Colonic mucosa (tissue), 4 donors: Measurements from ENCODE around the gene CCNY. TPM values are rescaled to one million over a fixed set of nuclear protein-coding genes. Genes with fewer than 3 reads are reported as not detected.

Experiments
- DNase-seq: peaks from one replicate; pipeline ENCODE4 v3.0.0-alpha.2; 2020
- H3K27ac ChIP-seq: fragments of 200-600 bp; one replicate; pipeline ENCODE4 v1.8.0; 2021
- H3K27me3 ChIP-seq: fragments of 200-600 bp; one replicate; pipeline ENCODE4 v1.8.0; 2021
- H3K36me3 ChIP-seq: fragments of 200-600 bp; one replicate; pipeline ENCODE4 v1.8.0; 2021
- H3K4me1 ChIP-seq: fragments of 200-600 bp; one replicate; pipeline ENCODE4 v1.8.0; 2021; ENCODE audit warnings: mild to moderate bottlenecking
- H3K4me3 ChIP-seq: fragments of 200-600 bp; one replicate; pipeline ENCODE4 v1.8.0; 2021
- H3K9ac ChIP-seq, 2 donors: one replicate each; pipeline ENCODE4 v1.7.0; 2013; ENCODE audit warnings: control low read depth in 2 of 2, low read depth in 2 of 2, low read length in 2 of 2
- H3K9me3 ChIP-seq: fragments of 200-600 bp; one replicate; pipeline ENCODE4 v1.8.0; 2021
- intact Hi-C: fragments of 100-400 bp; cut with DNase I; formaldehyde crosslinking; loops from one replicate; pipeline ENCODE4 v1.14.1; 2022
- total RNA-seq, 2 donors: library from RNA; stranded (reverse); fragmentation: NEBNext Ultra II Directional in 1 of 2; extraction: Animal tissue kit (Norgen Biotek cat#: 25700) in 1 of 2; gene quantifications; one replicate each; pipeline ENCODE4 v1.2.1, GENCODE V29; 2021
- TF ChIP-seq, protein P1 (sequence below): fragments of 200-600 bp; IDR thresholded peaks from one replicate; pipeline ENCODE4 v1.8.0; 2022; ENCODE audit warnings: antibody characterized with exemption, mild to moderate bottlenecking
- donor health status: healthy.
- donor health status: DM: no; HTN: no; CAD: no.
- donor health status: DM: no; HTN: no; CAD: no.

The CCNY gene
- total RNA-seq, 2 donors from 2014 or later: 43.5 to 68.6 TPM

DNA sequence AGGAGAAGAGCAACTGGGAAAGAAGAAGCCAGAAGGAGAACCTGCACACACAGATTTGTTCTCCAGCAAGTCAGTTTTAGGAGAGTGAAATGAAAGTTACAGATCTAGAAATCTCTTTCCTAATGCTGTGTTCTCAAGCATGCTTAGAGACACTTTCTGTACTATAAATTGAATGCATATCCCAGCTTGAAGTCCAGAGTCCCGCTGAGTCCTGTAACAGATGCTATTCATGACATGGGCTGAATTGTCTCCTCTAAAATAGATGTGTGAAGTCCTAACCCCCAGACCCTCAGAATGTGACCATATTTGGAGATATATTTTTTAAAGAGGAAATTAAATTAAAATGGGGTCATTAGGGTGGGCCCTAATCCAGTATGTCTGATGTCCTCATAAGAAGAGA is 222.0 kb downstream of the CCNY start:
- intact Hi-C loops: no loop called here
- H3K36me3 ChIP-seq: no peaks in the 10 kb centered on the region

DNA sequence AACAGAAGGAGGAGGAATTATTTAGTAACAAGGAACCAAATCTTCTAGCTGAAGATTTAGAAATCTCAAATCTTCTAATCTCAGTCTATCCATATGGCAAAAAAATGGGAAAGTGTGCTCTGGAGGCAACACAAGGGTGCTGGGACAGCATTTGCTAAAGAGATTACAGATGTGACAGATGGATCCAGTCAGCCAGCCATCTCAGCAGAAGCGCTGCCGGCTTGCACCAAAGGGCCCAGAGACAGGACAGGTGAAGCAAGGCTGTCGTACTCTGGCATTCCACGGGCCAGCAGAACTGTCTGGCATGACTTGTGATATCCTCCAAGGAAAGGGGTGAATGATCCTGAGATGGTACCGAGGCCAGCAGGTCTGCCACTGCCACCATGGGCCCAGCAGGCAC is 223.1 kb downstream of the CCNY start:
- H3K4me1 ChIP-seq: no peaks in the 10 kb centered on the region
- no peaks in the 10 kb centered on the region for H3K36me3 ChIP-seq
- H3K4me3 ChIP-seq: no peak overlapping the region
- no peaks in the 10 kb centered on the region for H3K9me3 ChIP-seq
- no peak for DNase-seq
- intact Hi-C loops: no loop called here
- TF ChIP-seq, protein P1, sequence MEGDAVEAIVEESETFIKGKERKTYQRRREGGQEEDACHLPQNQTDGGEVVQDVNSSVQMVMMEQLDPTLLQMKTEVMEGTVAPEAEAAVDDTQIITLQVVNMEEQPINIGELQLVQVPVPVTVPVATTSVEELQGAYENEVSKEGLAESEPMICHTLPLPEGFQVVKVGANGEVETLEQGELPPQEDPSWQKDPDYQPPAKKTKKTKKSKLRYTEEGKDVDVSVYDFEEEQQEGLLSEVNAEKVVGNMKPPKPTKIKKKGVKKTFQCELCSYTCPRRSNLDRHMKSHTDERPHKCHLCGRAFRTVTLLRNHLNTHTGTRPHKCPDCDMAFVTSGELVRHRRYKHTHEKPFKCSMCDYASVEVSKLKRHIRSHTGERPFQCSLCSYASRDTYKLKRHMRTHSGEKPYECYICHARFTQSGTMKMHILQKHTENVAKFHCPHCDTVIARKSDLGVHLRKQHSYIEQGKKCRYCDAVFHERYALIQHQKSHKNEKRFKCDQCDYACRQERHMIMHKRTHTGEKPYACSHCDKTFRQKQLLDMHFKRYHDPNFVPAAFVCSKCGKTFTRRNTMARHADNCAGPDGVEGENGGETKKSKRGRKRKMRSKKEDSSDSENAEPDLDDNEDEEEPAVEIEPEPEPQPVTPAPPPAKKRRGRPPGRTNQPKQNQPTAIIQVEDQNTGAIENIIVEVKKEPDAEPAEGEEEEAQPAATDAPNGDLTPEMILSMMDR: no peak
- no peak overlapping the region for H3K9ac ChIP-seq
- H3K27ac ChIP-seq: no peak overlapping the region
- H3K27me3 ChIP-seq: no peaks in the 10 kb centered on the region

More for the DNA sequence above, 222.0 kb downstream of the CCNY start:
- Histone ChIP-seq H3K4me1 (no peaks in the 10 kb centered on the region), H3K9me3 (no peaks in the 10 kb centered on the region), H3K27ac (no peak overlapping the region), H3K27me3 (no peaks in the 10 kb centered on the region), H3K9ac (no peak overlapping the region), H3K4me3 (no peak overlapping the region)
- no peak for DNase-seq
- TF ChIP-seq, protein P1: no peak

DNA sequence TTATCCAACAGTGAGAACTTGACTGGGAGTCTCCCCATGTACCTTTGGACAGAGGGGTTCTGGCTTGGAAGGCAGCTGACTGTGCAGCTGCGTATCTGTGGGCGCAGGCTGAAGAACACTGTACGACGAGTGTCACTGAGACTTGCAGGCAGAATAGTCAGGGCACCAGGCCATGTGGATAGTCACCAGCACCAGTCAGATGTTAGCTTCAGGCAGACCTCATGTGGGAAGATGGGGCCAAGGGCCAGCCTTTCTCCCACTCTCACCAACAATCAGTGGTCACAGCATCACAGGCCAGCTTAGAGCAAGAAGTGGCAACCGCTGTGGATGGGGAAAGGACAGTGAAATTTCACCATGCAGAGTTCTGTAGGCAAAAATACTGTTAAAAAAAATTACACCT is 225.4 kb downstream of the CCNY start:
- Histone ChIP-seq H3K4me1 (no peaks in the 10 kb centered on the region), H3K9ac (no peak overlapping the region), H3K9me3 (no peaks in the 10 kb centered on the region), H3K36me3 (no peaks in the 10 kb centered on the region), H3K4me3 (no peak overlapping the region), H3K27ac (no peak overlapping the region), H3K27me3 (no peaks in the 10 kb centered on the region)
- TF ChIP-seq, protein P1: no peak
- intact Hi-C loops: loop anchor here (10.0 kb wide), 1 partner anchor 327 kb away; no protein-coding TSS in a partner anchor
- DNase-seq: no peak

DNA sequence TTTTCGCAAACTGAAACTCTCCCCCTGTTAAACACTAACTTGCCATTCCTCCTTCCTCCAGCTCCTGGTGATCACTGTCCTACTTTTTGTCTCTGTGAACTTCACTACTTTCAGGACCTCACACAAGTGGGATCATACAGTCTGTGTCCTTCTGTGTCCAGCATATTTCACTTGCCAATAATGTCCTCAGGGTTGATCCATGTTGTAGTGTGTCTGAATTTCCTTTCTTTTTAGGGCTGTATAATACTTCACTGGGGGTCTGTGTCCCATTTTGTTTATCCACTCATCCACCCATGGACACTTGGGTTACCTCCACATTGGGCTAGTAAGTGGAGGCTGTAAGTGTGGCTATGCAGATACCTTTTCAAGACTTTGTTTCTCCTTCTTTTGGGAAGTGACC is 226.1 kb downstream of the CCNY start:
- Histone ChIP-seq H3K4me3 (no peak overlapping the region), H3K9ac (no peak overlapping the region), H3K4me1 (no peaks in the 10 kb centered on the region), H3K36me3 (no peaks in the 10 kb centered on the region), H3K9me3 (no peaks in the 10 kb centered on the region), H3K27me3 (no peaks in the 10 kb centered on the region), H3K27ac (no peak overlapping the region)
- no peak for DNase-seq
- intact Hi-C loops: loop anchor here (10.0 kb wide), 1 partner anchor 328 kb away; no protein-coding TSS in a partner anchor
- TF ChIP-seq, protein P1: no peak

DNA sequence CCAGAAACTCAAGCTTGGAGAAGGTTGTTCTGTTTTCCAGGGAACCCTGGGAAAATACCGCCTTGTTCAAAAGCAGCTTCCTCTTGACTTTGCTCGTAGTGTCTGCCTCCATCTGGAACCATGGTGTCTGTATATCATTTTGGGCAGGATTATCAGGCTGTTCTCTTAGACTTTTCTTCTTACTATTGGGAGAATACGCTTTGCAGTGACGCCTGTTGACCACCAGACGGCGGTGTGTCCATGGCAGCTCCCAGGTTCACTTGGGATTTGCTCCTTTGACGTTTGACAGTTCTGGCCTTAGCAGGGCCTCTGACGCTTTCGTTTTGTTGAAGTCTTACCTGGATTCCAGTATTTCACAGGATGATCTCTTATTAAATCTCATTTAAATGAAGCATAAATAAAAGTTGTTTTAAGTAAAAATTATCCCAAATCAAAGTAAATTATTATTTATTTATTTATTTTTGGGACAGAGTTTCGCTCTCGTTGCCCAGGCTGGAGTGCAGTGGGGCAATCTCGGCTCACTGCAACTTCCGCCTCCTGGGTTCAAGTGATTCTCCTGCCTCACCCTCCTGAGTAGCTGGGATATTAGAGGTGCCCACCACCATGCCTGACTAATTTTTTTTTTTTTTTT is 227.1 kb downstream of the CCNY start:
- Histone ChIP-seq H3K27me3 (no peaks in the 10 kb centered on the region), H3K36me3 (no peaks in the 10 kb centered on the region), H3K27ac (no peak overlapping the region), H3K9me3 (no peaks in the 10 kb centered on the region), H3K4me3 (no peak overlapping the region), H3K9ac (no peak overlapping the region), H3K4me1 (no peaks in the 10 kb centered on the region)
- intact Hi-C loops: loop anchor here (10.0 kb wide), 1 partner anchor 329 kb away; no protein-coding TSS in a partner anchor
- TF ChIP-seq, protein P1: peak; percentile 97
- peak; percentile 45 for DNase-seq
